GM12878 (cell line): Measurements from ENCODE around the gene AXL. TPM values are rescaled to one million over a fixed set of nuclear protein-coding genes. Genes with fewer than 3 reads are reported as not detected.

ENCODE experiments used
- DPF2 ChIP-seq: fragments of 450-650 bp; IDR thresholded peaks from 2 replicates; pipeline ENCODE4 v1.6.1; 2017; ENCODE audit warnings: mild to moderate bottlenecking
- EP300 ChIP-seq, 2 experiments: fragments of 150-350 bp in 1 of 2; IDR thresholded peaks; 2 replicates each; pipeline ENCODE4 v1.6.1; 2011 to 2012; ENCODE audit warnings: low read depth in 2 of 2, low read length in 2 of 2, borderline replicate concordance in 1 of 2, improper control_type of control experiment in 1 of 2, inconsistent platforms in 1 of 2; ENCODE audit not compliant: control insufficient read depth in 1 of 2
- GATAD2B ChIP-seq: fragments of 450-650 bp; conservative IDR thresholded peaks from 2 replicates; pipeline ENCODE4 v1.6.1; 2017; ENCODE audit warnings: low read depth, mild to moderate bottlenecking, moderate library complexity
- HDAC6 ChIP-seq: fragments of 200-600 bp; sonication (generic); IDR thresholded peaks from one replicate; pipeline ENCODE4 v1.8.0; 2017; ENCODE audit warnings: antibody characterized with exemption; ENCODE audit not compliant: unreplicated experiment
- IKZF1 ChIP-seq: fragments of 450-650 bp; conservative IDR thresholded peaks from 2 replicates; pipeline ENCODE4 v1.6.1; 2017; ENCODE audit warnings: antibody characterized with exemption, mild to moderate bottlenecking
- NFXL1 ChIP-seq: fragments of 450-650 bp; IDR thresholded peaks from 2 replicates; pipeline ENCODE4 v1.6.1; 2017; ENCODE audit warnings: antibody characterized with exemption, mild to moderate bottlenecking, borderline replicate concordance
- NFYA ChIP-seq: IDR thresholded peaks from 2 replicates; pipeline ENCODE4 v1.6.1; 2011; ENCODE audit warnings: low read depth, mild to moderate bottlenecking, low read length, improper control_type of control experiment, borderline replicate concordance
- STAT3 ChIP-seq: IDR thresholded peaks from 2 replicates; pipeline ENCODE4 v1.6.1; 2011; ENCODE audit warnings: low read depth, low read length, improper control_type of control experiment
- ZNF217 ChIP-seq: fragments of 450-650 bp; IDR thresholded peaks from 2 replicates; pipeline ENCODE4 v1.6.1; 2017; ENCODE audit warnings: antibody characterized with exemption, mild to moderate bottlenecking
- polyA plus RNA-seq, 11 experiments: library from polyadenylated mRNA; depleted of rRNA in 4 of 11; unstranded in 6 of 11; stranded (reverse) in 5 of 11; fragments of >200 nt; fragmentation: Nextera tagmentation in 4 of 11; fragmentation: Illumina TruSeq in 1 of 11; extraction: Ambion mirVana in 4 of 11; extraction: Trizol in 1 of 11; gene quantifications; 1 replicate in 1 of 11; 2 replicates in 10 of 11; pipeline versions ENCODE4 v1.2.1 to v1.2.3, GENCODE V29; 2011 to 2016; ENCODE audit warnings: inconsistent platforms in 2 of 11, missing spikeins in 2 of 11, low read depth in 1 of 11
- total RNA-seq, 4 experiments: library from RNA; depleted of rRNA in 3 of 4; stranded (reverse); fragments of >200 nt in 3 of 4; fragmentation: Illumina TruSeq in 1 of 4; extraction: Trizol in 1 of 4; gene quantifications; 2 replicates each; pipeline versions ENCODE4 v1.2.1 to v1.2.3, GENCODE V29; 2013 to 2021
- TF ChIP-seq, protein P1 (sequence below): fragments of 450-650 bp; IDR thresholded peaks from 2 replicates; pipeline ENCODE4 v1.6.1; 2017; ENCODE audit warnings: antibody characterized with exemption, mild to moderate bottlenecking, moderate library complexity
- TF ChIP-seq, protein P2 (sequence below): fragments of 450-650 bp; IDR thresholded peaks from 2 replicates; pipeline ENCODE4 v1.6.1; 2017; ENCODE audit warnings: mild to moderate bottlenecking, moderate library complexity
- TF ChIP-seq, protein P3 (sequence below): fragments of 450-650 bp; IDR thresholded peaks from 2 replicates; pipeline ENCODE4 v1.6.1; 2017; ENCODE audit warnings: mild to moderate bottlenecking
- TF ChIP-seq, protein P4 (sequence below): IDR thresholded peaks from 2 replicates; pipeline ENCODE4 v1.6.1; 2012; ENCODE audit warnings: low read depth, low read length, improper control_type of control experiment
- TF ChIP-seq, protein P5 (sequence below): fragments of 150-350 bp; IDR thresholded peaks from 2 replicates; pipeline ENCODE4 v1.6.1; 2016; ENCODE audit warnings: low read depth, low read length

Gene AXL
- total and polyA plus RNA-seq, 10 of the 15 experiments (the other 5 are each of a cell fraction or from before 2014, with no cell fraction given) = under 0.01 to 0.33 (median 0.07) TPM; not detected in 4

DNA sequence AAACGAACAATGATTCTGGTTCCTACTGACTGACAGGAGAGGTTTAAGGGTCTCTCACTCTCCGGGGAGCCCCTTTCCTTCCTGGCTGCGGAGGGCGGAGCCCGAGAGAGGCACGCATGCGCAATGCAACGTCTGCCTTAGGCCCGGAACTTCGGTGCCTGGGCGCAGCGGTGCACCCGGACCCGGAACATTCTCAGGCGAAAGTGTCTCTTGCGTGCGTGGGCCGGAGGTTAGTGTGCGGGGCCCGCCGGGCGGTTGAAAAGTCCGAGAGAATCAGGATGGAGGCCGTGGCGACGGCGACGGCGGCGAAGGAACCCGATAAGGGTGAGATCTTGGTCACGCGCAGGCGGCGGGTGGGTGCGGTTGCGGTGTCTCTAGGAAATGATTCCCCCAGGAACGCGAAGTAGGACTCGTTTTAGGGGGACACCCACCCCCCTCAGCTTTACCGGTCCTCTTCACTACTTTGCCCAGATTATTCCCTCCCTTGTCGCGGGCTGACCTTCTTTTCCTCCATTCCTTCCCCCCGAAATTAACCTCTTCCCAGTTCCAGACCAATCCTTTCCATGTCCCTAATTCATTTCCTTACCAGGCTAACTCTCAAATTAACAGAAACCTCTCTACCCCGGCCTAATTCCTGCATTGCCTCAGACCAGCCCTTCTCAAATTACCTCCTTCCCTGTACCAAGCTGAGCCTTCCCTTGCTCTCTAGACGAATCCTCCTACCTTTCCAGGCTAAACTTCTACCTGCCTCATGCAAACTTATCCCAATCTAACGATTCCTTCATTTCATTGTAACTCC, 91.2 kb downstream of the AXL start, which contains the start of gene CCDC97 (continued):
- TF ChIP-seq, protein P1, sequence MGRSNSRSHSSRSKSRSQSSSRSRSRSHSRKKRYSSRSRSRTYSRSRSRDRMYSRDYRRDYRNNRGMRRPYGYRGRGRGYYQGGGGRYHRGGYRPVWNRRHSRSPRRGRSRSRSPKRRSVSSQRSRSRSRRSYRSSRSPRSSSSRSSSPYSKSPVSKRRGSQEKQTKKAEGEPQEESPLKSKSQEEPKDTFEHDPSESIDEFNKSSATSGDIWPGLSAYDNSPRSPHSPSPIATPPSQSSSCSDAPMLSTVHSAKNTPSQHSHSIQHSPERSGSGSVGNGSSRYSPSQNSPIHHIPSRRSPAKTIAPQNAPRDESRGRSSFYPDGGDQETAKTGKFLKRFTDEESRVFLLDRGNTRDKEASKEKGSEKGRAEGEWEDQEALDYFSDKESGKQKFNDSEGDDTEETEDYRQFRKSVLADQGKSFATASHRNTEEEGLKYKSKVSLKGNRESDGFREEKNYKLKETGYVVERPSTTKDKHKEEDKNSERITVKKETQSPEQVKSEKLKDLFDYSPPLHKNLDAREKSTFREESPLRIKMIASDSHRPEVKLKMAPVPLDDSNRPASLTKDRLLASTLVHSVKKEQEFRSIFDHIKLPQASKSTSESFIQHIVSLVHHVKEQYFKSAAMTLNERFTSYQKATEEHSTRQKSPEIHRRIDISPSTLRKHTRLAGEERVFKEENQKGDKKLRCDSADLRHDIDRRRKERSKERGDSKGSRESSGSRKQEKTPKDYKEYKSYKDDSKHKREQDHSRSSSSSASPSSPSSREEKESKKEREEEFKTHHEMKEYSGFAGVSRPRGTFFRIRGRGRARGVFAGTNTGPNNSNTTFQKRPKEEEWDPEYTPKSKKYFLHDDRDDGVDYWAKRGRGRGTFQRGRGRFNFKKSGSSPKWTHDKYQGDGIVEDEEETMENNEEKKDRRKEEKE = no peak
- TF ChIP-seq, protein P2, sequence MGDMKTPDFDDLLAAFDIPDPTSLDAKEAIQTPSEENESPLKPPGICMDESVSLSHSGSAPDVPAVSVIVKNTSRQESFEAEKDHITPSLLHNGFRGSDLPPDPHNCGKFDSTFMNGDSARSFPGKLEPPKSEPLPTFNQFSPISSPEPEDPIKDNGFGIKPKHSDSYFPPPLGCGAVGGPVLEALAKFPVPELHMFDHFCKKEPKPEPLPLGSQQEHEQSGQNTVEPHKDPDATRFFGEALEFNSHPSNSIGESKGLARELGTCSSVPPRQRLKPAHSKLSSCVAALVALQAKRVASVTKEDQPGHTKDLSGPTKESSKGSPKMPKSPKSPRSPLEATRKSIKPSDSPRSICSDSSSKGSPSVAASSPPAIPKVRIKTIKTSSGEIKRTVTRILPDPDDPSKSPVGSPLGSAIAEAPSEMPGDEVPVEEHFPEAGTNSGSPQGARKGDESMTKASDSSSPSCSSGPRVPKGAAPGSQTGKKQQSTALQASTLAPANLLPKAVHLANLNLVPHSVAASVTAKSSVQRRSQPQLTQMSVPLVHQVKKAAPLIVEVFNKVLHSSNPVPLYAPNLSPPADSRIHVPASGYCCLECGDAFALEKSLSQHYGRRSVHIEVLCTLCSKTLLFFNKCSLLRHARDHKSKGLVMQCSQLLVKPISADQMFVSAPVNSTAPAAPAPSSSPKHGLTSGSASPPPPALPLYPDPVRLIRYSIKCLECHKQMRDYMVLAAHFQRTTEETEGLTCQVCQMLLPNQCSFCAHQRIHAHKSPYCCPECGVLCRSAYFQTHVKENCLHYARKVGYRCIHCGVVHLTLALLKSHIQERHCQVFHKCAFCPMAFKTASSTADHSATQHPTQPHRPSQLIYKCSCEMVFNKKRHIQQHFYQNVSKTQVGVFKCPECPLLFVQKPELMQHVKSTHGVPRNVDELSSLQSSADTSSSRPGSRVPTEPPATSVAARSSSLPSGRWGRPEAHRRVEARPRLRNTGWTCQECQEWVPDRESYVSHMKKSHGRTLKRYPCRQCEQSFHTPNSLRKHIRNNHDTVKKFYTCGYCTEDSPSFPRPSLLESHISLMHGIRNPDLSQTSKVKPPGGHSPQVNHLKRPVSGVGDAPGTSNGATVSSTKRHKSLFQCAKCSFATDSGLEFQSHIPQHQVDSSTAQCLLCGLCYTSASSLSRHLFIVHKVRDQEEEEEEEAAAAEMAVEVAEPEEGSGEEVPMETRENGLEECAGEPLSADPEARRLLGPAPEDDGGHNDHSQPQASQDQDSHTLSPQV = no peak
- TF ChIP-seq IKZF1 (peak; percentile 93), ZNF217 (peak; percentile 80; the same call in 1 of the 2 replicates), NFYA (no peak), DPF2 (no peak; the same call in none of the 2 replicates), GATAD2B (peak; percentile 96), HDAC6 (no peak), EP300 (IDR thresholded peaks at IDR 0.05; ENCODE audit: borderline replicate concordance in 1 of 2, control insufficient read depth in 1 of 2, low read depth in 2 of 2, low read length in 2 of 2) (peak in 1 of 2 experiments; percentile 46; a peak in 1 of 4 replicates), STAT3 (peak; percentile 31; the same call in 1 of the 2 replicates), NFXL1 (no peak)
- TF ChIP-seq, protein P3, sequence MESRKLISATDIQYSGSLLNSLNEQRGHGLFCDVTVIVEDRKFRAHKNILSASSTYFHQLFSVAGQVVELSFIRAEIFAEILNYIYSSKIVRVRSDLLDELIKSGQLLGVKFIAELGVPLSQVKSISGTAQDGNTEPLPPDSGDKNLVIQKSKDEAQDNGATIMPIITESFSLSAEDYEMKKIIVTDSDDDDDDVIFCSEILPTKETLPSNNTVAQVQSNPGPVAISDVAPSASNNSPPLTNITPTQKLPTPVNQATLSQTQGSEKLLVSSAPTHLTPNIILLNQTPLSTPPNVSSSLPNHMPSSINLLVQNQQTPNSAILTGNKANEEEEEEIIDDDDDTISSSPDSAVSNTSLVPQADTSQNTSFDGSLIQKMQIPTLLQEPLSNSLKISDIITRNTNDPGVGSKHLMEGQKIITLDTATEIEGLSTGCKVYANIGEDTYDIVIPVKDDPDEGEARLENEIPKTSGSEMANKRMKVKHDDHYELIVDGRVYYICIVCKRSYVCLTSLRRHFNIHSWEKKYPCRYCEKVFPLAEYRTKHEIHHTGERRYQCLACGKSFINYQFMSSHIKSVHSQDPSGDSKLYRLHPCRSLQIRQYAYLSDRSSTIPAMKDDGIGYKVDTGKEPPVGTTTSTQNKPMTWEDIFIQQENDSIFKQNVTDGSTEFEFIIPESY = peak; percentile 10; the same call in 1 of the 2 replicates
- TF ChIP-seq, protein P4, sequence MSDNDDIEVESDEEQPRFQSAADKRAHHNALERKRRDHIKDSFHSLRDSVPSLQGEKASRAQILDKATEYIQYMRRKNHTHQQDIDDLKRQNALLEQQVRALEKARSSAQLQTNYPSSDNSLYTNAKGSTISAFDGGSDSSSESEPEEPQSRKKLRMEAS = no peak; the same call in 1 of the 2 replicates
- TF ChIP-seq, protein P5, sequence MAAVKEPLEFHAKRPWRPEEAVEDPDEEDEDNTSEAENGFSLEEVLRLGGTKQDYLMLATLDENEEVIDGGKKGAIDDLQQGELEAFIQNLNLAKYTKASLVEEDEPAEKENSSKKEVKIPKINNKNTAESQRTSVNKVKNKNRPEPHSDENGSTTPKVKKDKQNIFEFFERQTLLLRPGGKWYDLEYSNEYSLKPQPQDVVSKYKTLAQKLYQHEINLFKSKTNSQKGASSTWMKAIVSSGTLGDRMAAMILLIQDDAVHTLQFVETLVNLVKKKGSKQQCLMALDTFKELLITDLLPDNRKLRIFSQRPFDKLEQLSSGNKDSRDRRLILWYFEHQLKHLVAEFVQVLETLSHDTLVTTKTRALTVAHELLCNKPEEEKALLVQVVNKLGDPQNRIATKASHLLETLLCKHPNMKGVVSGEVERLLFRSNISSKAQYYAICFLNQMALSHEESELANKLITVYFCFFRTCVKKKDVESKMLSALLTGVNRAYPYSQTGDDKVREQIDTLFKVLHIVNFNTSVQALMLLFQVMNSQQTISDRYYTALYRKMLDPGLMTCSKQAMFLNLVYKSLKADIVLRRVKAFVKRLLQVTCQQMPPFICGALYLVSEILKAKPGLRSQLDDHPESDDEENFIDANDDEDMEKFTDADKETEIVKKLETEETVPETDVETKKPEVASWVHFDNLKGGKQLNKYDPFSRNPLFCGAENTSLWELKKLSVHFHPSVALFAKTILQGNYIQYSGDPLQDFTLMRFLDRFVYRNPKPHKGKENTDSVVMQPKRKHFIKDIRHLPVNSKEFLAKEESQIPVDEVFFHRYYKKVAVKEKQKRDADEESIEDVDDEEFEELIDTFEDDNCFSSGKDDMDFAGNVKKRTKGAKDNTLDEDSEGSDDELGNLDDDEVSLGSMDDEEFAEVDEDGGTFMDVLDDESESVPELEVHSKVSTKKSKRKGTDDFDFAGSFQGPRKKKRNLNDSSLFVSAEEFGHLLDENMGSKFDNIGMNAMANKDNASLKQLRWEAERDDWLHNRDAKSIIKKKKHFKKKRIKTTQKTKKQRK = no peak
